B cell (primary cell): ENCODE measurements around the gene HAGH. TPM values are rescaled to one million over a fixed set of nuclear protein-coding genes. Genes with fewer than 3 reads are reported as not detected.

Experiments used
- ATAC-seq: fragments of 200-7000 bp; cut with Tn5 transposase; one replicate; pipeline ENCODE4 v1.10.0; 2021; ENCODE audit warnings: low read depth, mild to moderate bottlenecking, moderate number of reproducible peaks, moderate library complexity
- CTCF ChIA-PET: fragments of 350-600 bp; sonication (Branson Sonifier 250); formaldehyde crosslinking; loops from one replicate; lab custom pipeline; 2021; ENCODE audit warnings: antibody characterized with exemption, inconsistent platforms; lab: Charles Lee
- POLR2A ChIA-PET: fragments of 350-600 bp; sonication (Branson Sonifier 250); formaldehyde crosslinking; loops from one replicate; lab custom pipeline; 2021; ENCODE audit warnings: antibody characterized with exemption; lab: Charles Lee
- DNase-seq: peaks from one replicate; pipeline ENCODE4 v3.0.0; 2013
- H2AFZ ChIP-seq: 2 replicates; pipeline ENCODE4 v1.6.1; 2012; ENCODE audit warnings: mild to moderate bottlenecking, low read depth, low read length; ENCODE audit not compliant: insufficient read depth, poor library complexity, severe bottlenecking
- H3K27ac ChIP-seq, 2 donors: 1 replicate in 1 of 2; 2 replicates in 1 of 2; pipeline ENCODE4 v1.5.1; 2012 to 2013; ENCODE audit warnings: low read length in 2 of 2, mild to moderate bottlenecking in 2 of 2, moderate library complexity in 1 of 2
- H3K27me3 ChIP-seq, 4 experiments: fragments of 200-600 bp in 1 of 4; sonication (generic) in 1 of 4; replicated peaks in 1 of 4; 1 replicate in 2 of 4; 2 replicates in 2 of 4; pipeline versions ENCODE4 v1.6.1 to v1.7.0; 2013 to 2016; ENCODE audit warnings: low read length in 3 of 4, mild to moderate bottlenecking in 2 of 4, mixed read lengths in 1 of 4, moderate library complexity in 1 of 4; ENCODE audit not compliant: insufficient read depth in 4 of 4, control insufficient read depth in 3 of 4; ENCODE audit errors: control extremely low read depth in 1 of 4
- H3K36me3 ChIP-seq, 2 experiments: replicated peaks in 1 of 2; 1 replicate in 1 of 2; 2 replicates in 1 of 2; pipeline versions ENCODE4 v1.6.1 to v1.7.1; 2013; ENCODE audit warnings: low read length in 1 of 2; ENCODE audit not compliant: insufficient read depth in 2 of 2, control insufficient read depth in 1 of 2; ENCODE audit errors: control extremely low read depth in 1 of 2, extremely low read depth in 1 of 2
- H3K4me1 ChIP-seq, 2 donors: fragments of 200-600 bp in 1 of 2; sonication (generic) in 1 of 2; 1 replicate in 1 of 2; 2 replicates in 1 of 2; pipeline versions ENCODE4 v1.5.1 to v1.6.1; 2013 to 2017; ENCODE audit warnings: low read length in 2 of 2; ENCODE audit not compliant: control insufficient read depth in 2 of 2, insufficient read depth in 2 of 2
- H3K4me2 ChIP-seq: replicated peaks from 2 replicates; pipeline ENCODE3; 2012; ENCODE audit warnings: mild to moderate bottlenecking, low read depth, low read length; ENCODE audit not compliant: poor library complexity, severe bottlenecking
- H3K4me3 ChIP-seq, 5 experiments: fragments of 200-600 bp in 1 of 5; sonication (generic) in 1 of 5; 1 replicate in 3 of 5; 2 replicates in 2 of 5; pipeline versions ENCODE4 v1.5.1 to v1.7.0; 2011 to 2016; ENCODE audit warnings: low read length in 4 of 5, mild to moderate bottlenecking in 4 of 5, low read depth in 2 of 5, control low read depth in 1 of 5, moderate library complexity in 1 of 5; ENCODE audit not compliant: insufficient read depth in 1 of 5; ENCODE audit errors: control extremely low read depth in 1 of 5, extremely low read depth in 1 of 5
- H3K79me2 ChIP-seq: fragments of 200-600 bp; sonication (generic); one replicate; pipeline ENCODE4 v1.6.0; 2016; ENCODE audit warnings: low read length; ENCODE audit not compliant: control insufficient read depth, insufficient read depth
- H3K9ac ChIP-seq: fragments of 200-600 bp; sonication (generic); 2 replicates; pipeline ENCODE4 v1.6.1; 2017; ENCODE audit warnings: mild to moderate bottlenecking, low read length, moderate library complexity
- H3K9me3 ChIP-seq, 3 donors: one replicate each; pipeline versions ENCODE4 v1.6.1 to v1.7.1; 2013; ENCODE audit warnings: low read length in 2 of 3; ENCODE audit not compliant: control insufficient read depth in 2 of 3, insufficient read depth in 1 of 3; ENCODE audit errors: control extremely low read depth in 1 of 3
- H4K20me1 ChIP-seq: 2 replicates; pipeline ENCODE4 v1.6.0; 2012; ENCODE audit warnings: mild to moderate bottlenecking, low read length; ENCODE audit not compliant: insufficient read depth, control insufficient read depth, poor library complexity, severe bottlenecking
- H3K27ac Mint-ChIP-seq: one replicate; pipeline ENCODE4 v1.8.0; 2021; ENCODE audit warnings: mixed read lengths
- H3K27me3 Mint-ChIP-seq: one replicate; pipeline ENCODE4 v1.8.0; 2021; ENCODE audit warnings: mixed read lengths
- H3K4me1 Mint-ChIP-seq: one replicate; pipeline ENCODE4 v1.8.0; 2021; ENCODE audit warnings: mixed read lengths
- H3K4me3 Mint-ChIP-seq: one replicate; pipeline ENCODE4 v1.8.0; 2021; ENCODE audit warnings: mixed read lengths
- H3K9me3 Mint-ChIP-seq: one replicate; pipeline ENCODE4 v1.8.0; 2022; ENCODE audit warnings: mixed read lengths; ENCODE audit not compliant: insufficient read depth
- CTCF ChIP-seq: fragments of 200-600 bp; IDR thresholded peaks from one replicate; pipeline ENCODE4 v1.8.0; 2022; ENCODE audit warnings: antibody characterized with exemption, mild to moderate bottlenecking
- EZH2 ChIP-seq: IDR thresholded peaks from 2 replicates; pipeline ENCODE4 v1.6.1; 2012; ENCODE audit warnings: borderline replicate concordance, low read depth, mild to moderate bottlenecking, moderate library complexity, low read length; ENCODE audit not compliant: insufficient read depth, poor library complexity, severe bottlenecking
- WGBS: methylation state at CpG from one replicate; pipeline ENCODE4 v1.1.5; 2013; ENCODE audit warnings: missing lambda C conversion rate; ENCODE audit not compliant: insufficient coverage; 5-methylcytosine and 5-hydroxymethylcytosine counted together
- intact Hi-C: fragments of 100-400 bp; cut with micrococcal nuclease; formaldehyde crosslinking; loops from one replicate; pipeline ENCODE4 v1.10.0; 2022
- polyA plus RNA-seq: library from polyadenylated mRNA; depleted of rRNA; stranded (reverse); fragments of >200 nt; gene quantifications from 2 replicates; pipeline ENCODE4 v1.2.3, GENCODE V29; 2012
- total RNA-seq, 2 donors: library from RNA; stranded (reverse); fragments of 120-200 nt in 1 of 2; gene quantifications; 1 replicate in 1 of 2; 2 replicates in 1 of 2; pipeline versions ENCODE4 v1.2.3 to v1.2.4, GENCODE V29; 2013 to 2022

Gene HAGH
- total and polyA plus RNA-seq, 2 donors (not counting 1 experiment from before 2014, with no cell fraction given): 50.6 to 74.2 TPM

- peak overlapping the region; percentile 84 for H3K9ac ChIP-seq
- peak overlapping the region in 4 of 5 experiments; percentile 68 to 87 (median 83) for H3K4me3 ChIP-seq
- H2AFZ ChIP-seq: peak overlapping the region; percentile 75
- peak; percentile 16 for ATAC-seq
- H3K27me3 ChIP-seq: no peaks in the 10 kb centered on the region
- POLR2A ChIA-PET: interaction anchor here (0.6 to 4.4 kb wide), 5 partner anchors 10 to 349 kb away, joined by 3 to 27 read pairs (median 9); partner anchors contain the start of genes MAPK8IP3, NUBP2 and SPSB3
- peak overlapping the region; percentile 99 for H3K4me2 ChIP-seq
- WGBS: 22% methylated on average over 81 of the region's 81 CpGs
- peak overlapping the region; percentile 15 to 72 for H3K27ac ChIP-seq
- H3K4me1 Mint-ChIP-seq: peaks cover 24% of the 10 kb centered on the region
- peak; percentile 80 for DNase-seq
- H3K4me1 ChIP-seq: peaks cover 22 to 32% of the 10 kb centered on the region in 2 donors
- no peaks in the 10 kb centered on the region for H3K9me3 ChIP-seq
- peaks cover 25% of the 10 kb centered on the region for H3K79me2 ChIP-seq
- intact Hi-C loops: loop anchor here (1.0 to 5.0 kb wide), 3 partner anchors 92 to 358 kb away; partner anchors contain the start of genes JPT2 and UNKL
- peaks cover 43% of the 10 kb centered on the region for H4K20me1 ChIP-seq
- no peak for TF ChIP-seq EZH2
- TF ChIP-seq CTCF: no peak
- H3K4me3 Mint-ChIP-seq: peak overlapping the region; percentile 95
- no peaks in the 10 kb centered on the region for H3K27me3 Mint-ChIP-seq
- CTCF ChIA-PET: interaction anchor here (1.0 to 3.2 kb wide), 2 partner anchors 12 to 64 kb away, joined by 4 to 15 read pairs; partner anchors contain the start of genes MAPK8IP3, NUBP2 and SPSB3
- H3K36me3 ChIP-seq: peaks cover 0 to 35% of the 10 kb centered on the region in 2 experiments
- H3K9me3 Mint-ChIP-seq: no peaks in the 10 kb centered on the region
- peak overlapping the region; percentile 75 for H3K27ac Mint-ChIP-seq
Measured at GRCh38 chr16:1770328-1771187, 56.1 kb downstream of the HAGH start.
